GM21529 (cell line): ENCODE data around the gene SLC24A4.

Experiments
- ATAC-seq: cut with Tn5 transposase; IDR thresholded peaks from one replicate; pipeline ENCODE4 v1.9.1; 2021; ENCODE audit not compliant: unreplicated experiment

The SLC24A4 gene

GRCh38 chr14:92433407-92433806, 110.4 kb downstream of the SLC24A4 start:
- ATAC-seq = no peak

GRCh38 chr14:92435154-92435553, 112.2 kb downstream of the SLC24A4 start:
- ATAC-seq = no peak

GRCh38 chr14:92436115-92436776, 113.3 kb downstream of the SLC24A4 start:
- ATAC-seq = no peak

- no peak for ATAC-seq
These were observed 114.3 kb downstream of the SLC24A4 start for GRCh38 chr14:92437309-92437708.

GRCh38 chr14:92437729-92438285, 114.8 kb downstream of the SLC24A4 start:
- no peak for ATAC-seq

- ATAC-seq = no peak
These were observed 116.8 kb downstream of the SLC24A4 start for GRCh38 chr14:92439537-92440344.

GRCh38 chr14:92440345-92441003, 117.5 kb downstream of the SLC24A4 start:
- ATAC-seq = no peak

GRCh38 chr14:92441751-92442504, 119.0 kb downstream of the SLC24A4 start:
- no peak for ATAC-seq

GRCh38 chr14:92443167-92443566, 120.2 kb downstream of the SLC24A4 start:
- ATAC-seq = no peak

- ATAC-seq = no peak
These were observed 120.8 kb downstream of the SLC24A4 start for GRCh38 chr14:92443741-92444140.

- no peak for ATAC-seq
These were observed 123.8 kb downstream of the SLC24A4 start for GRCh38 chr14:92446771-92447170.

- no peak for ATAC-seq
These were observed 124.6 kb downstream of the SLC24A4 start for GRCh38 chr14:92447416-92448197.

- no peak for ATAC-seq
These were observed 125.8 kb downstream of the SLC24A4 start for GRCh38 chr14:92448786-92449185.

- ATAC-seq = no peak
These were observed 126.6 kb downstream of the SLC24A4 start for GRCh38 chr14:92449404-92450181.

GRCh38 chr14:92450351-92451070, 127.5 kb downstream of the SLC24A4 start:
- ATAC-seq = no peak

- no peak for ATAC-seq
These were observed 128.3 kb downstream of the SLC24A4 start for GRCh38 chr14:92451245-92451644.

- no peak for ATAC-seq
These were observed 128.8 kb downstream of the SLC24A4 start for GRCh38 chr14:92451755-92452154.

- no peak for ATAC-seq
These were observed 129.5 kb downstream of the SLC24A4 start for GRCh38 chr14:92452471-92452870.

GRCh38 chr14:92453691-92454090, 130.7 kb downstream of the SLC24A4 start:
- ATAC-seq = no peak
